RWPE2 (cell line): ENCODE results near the gene MRPL19.

Experiments
- ATAC-seq: fragments of 200-7000 bp; cut with Tn5 transposase; 3 replicates; pipeline ENCODE4 v1.9.1; 2021; ENCODE audit warnings: low read depth
- DNase-seq: peaks from one replicate; pipeline ENCODE4 v3.0.0-alpha.2; 2020; ENCODE audit warnings: low spot score
- H3K27ac ChIP-seq: fragments of 450-650 bp; 2 replicates; pipeline ENCODE4 v1.5.1; 2017; ENCODE audit warnings: mild to moderate bottlenecking; ENCODE audit not compliant: poor library complexity, severe bottlenecking
- H3K27me3 ChIP-seq: fragments of 250-450 bp; sonication (Bioruptor Pico); 2 replicates; pipeline ENCODE4 v1.5.1; 2021; ENCODE audit warnings: mild to moderate bottlenecking, moderate library complexity; ENCODE audit not compliant: insufficient read depth, poor library complexity, severe bottlenecking
- H3K36me3 ChIP-seq: fragments of 250-450 bp; sonication (Bioruptor Pico); 2 replicates; pipeline ENCODE4 v1.5.1; 2020; ENCODE audit warnings: low read depth, mild to moderate bottlenecking, moderate library complexity
- H3K4me1 ChIP-seq: fragments of 250-450 bp; sonication (Bioruptor Pico); 2 replicates; pipeline ENCODE4 v1.5.1; 2021; ENCODE audit warnings: mild to moderate bottlenecking, moderate library complexity; ENCODE audit not compliant: insufficient read depth, poor library complexity, severe bottlenecking
- H3K4me3 ChIP-seq: fragments of 250-450 bp; sonication (Bioruptor Pico); 2 replicates; pipeline ENCODE4 v1.5.1; 2021; ENCODE audit warnings: mild to moderate bottlenecking, moderate library complexity; ENCODE audit not compliant: severe bottlenecking
- H3K9me3 ChIP-seq: fragments of 250-450 bp; sonication (Bioruptor Pico); 2 replicates; pipeline ENCODE4 v1.5.1; 2021; ENCODE audit warnings: mild to moderate bottlenecking, moderate library complexity; ENCODE audit not compliant: severe bottlenecking
- TF ChIP-seq, protein P1 (sequence below): fragments of 450-650 bp; IDR thresholded peaks from one replicate; pipeline ENCODE4 v1.5.1; 2017; ENCODE audit warnings: mild to moderate bottlenecking, moderate library complexity; ENCODE audit not compliant: poor library complexity, severe bottlenecking

Gene MRPL19

GRCh38 chr2:75703589-75704287 is 57.2 kb downstream of the MRPL19 start:
- Histone ChIP-seq H3K27ac (no peak overlapping the region), H3K4me3 (no peak overlapping the region), H3K36me3 (peaks cover 64% of the 10 kb centered on the region), H3K4me1 (peaks cover under 1% of the 10 kb centered on the region), H3K27me3 (no peaks in the 10 kb centered on the region), H3K9me3 (no peaks in the 10 kb centered on the region)
- no peak for DNase-seq
- no peak for ATAC-seq
- TF ChIP-seq, protein P1, sequence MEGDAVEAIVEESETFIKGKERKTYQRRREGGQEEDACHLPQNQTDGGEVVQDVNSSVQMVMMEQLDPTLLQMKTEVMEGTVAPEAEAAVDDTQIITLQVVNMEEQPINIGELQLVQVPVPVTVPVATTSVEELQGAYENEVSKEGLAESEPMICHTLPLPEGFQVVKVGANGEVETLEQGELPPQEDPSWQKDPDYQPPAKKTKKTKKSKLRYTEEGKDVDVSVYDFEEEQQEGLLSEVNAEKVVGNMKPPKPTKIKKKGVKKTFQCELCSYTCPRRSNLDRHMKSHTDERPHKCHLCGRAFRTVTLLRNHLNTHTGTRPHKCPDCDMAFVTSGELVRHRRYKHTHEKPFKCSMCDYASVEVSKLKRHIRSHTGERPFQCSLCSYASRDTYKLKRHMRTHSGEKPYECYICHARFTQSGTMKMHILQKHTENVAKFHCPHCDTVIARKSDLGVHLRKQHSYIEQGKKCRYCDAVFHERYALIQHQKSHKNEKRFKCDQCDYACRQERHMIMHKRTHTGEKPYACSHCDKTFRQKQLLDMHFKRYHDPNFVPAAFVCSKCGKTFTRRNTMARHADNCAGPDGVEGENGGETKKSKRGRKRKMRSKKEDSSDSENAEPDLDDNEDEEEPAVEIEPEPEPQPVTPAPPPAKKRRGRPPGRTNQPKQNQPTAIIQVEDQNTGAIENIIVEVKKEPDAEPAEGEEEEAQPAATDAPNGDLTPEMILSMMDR: no peak

- H3K4me1 ChIP-seq: peaks cover 12% of the 10 kb centered on the region
These were observed 59.3 kb downstream of the MRPL19 start for GRCh38 chr2:75705921-75706320.

DNA sequence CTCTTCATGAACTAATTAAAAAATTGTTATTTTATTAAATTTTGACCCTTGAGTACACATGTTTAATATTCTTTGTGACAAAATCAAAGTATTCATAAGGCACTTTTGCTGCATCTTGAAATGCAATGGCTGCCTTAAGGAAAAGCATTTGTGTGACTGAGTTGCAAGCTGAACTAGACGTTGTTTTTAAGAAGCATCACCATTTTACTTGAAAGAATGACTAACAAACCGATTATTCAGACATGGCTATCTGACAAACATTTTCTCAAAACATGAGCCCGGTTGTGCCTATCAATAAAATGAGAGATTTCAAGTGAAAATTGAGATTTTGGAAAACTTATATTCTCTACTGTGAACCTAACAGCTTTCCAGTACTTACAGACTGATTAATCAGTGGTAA is 61.3 kb downstream of the MRPL19 start:
- H3K27ac ChIP-seq: no peak overlapping the region
- TF ChIP-seq, protein P1: no peak
- no peak for ATAC-seq
- no peaks in the 10 kb centered on the region for H3K27me3 ChIP-seq
- H3K4me3 ChIP-seq: no peak overlapping the region
- H3K4me1 ChIP-seq: peaks cover 12% of the 10 kb centered on the region
- no peak for DNase-seq
- no peaks in the 10 kb centered on the region for H3K9me3 ChIP-seq
- peaks cover 33% of the 10 kb centered on the region for H3K36me3 ChIP-seq

More at GRCh38 chr2:75705921-75706320, 59.3 kb downstream of the MRPL19 start:
- no peak overlapping the region for H3K27ac ChIP-seq
- H3K9me3 ChIP-seq: no peaks in the 10 kb centered on the region
- ATAC-seq (no peak), DNase-seq (no peak)
- TF ChIP-seq, protein P1: no peak
- H3K36me3 ChIP-seq: peaks cover 51% of the 10 kb centered on the region
- H3K4me3 ChIP-seq: no peak overlapping the region
- H3K27me3 ChIP-seq: no peaks in the 10 kb centered on the region

GRCh38 chr2:75709297-75709696 is 62.7 kb downstream of the MRPL19 start:
- no peak overlapping the region for H3K27ac ChIP-seq
- no peaks in the 10 kb centered on the region for H3K27me3 ChIP-seq
- peaks cover 22% of the 10 kb centered on the region for H3K36me3 ChIP-seq
- ATAC-seq (no peak), DNase-seq (no peak)
- peaks cover 12% of the 10 kb centered on the region for H3K4me1 ChIP-seq
- no peaks in the 10 kb centered on the region for H3K9me3 ChIP-seq
- TF ChIP-seq, protein P1: no peak
- peak overlapping the region; percentile 72 for H3K4me3 ChIP-seq

DNA sequence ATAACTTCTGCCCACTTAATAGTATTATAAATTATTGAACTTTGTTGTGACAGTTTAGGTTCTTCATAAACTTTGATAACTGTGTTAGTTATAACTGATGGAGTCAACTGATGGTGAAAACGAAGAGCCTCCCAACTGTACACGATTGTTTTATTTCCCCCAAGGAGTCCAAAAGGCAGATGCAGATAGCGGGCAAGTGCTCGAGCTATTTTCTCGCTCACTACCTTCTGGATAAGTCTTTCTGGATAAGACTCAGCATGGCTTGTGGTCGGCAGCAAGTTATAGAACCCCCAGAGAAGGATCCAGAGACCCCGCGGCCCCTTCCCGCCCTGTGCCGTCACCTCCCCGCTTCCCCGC is 63.6 kb downstream of the MRPL19 start:
- Histone ChIP-seq H3K9me3 (no peaks in the 10 kb centered on the region), H3K4me1 (peaks cover 12% of the 10 kb centered on the region), H3K27me3 (no peaks in the 10 kb centered on the region), H3K27ac (peak overlapping the region; percentile 67), H3K36me3 (peaks cover 13% of the 10 kb centered on the region), H3K4me3 (peak overlapping the region; percentile 72)
- ATAC-seq: no peak
- TF ChIP-seq, protein P1: no peak
- DNase-seq: no peak
